Caki2 (cell line): Measurements from ENCODE around the gene ATOH8. TPM values are rescaled to one million over a fixed set of nuclear protein-coding genes. Genes with fewer than 3 reads are reported as not detected.

Experiments
- DNase-seq: peaks from one replicate; pipeline ENCODE4 v3.0.0-alpha.2; 2015; ENCODE audit warnings: low read depth
- in situ Hi-C: cut with HindIII; loops from 2 replicates; pipeline ENCODE4 v1.10.0; 2016; ENCODE audit warnings: low sequenced_read_pairs, low pct_unique_long_range_greater_than_20kb, mixed read lengths
- total RNA-seq: library from RNA; depleted of rRNA; stranded (reverse); fragments of >200 nt; shearing (Covaris generic); gene quantifications from 2 replicates; pipeline ENCODE4 v1.2.3, GENCODE V29; 2014; ENCODE audit warnings: low replicate concordance

The ATOH8 gene
- total RNA-seq, 1 experiment from 2014 or later = 12.9 TPM

DNA sequence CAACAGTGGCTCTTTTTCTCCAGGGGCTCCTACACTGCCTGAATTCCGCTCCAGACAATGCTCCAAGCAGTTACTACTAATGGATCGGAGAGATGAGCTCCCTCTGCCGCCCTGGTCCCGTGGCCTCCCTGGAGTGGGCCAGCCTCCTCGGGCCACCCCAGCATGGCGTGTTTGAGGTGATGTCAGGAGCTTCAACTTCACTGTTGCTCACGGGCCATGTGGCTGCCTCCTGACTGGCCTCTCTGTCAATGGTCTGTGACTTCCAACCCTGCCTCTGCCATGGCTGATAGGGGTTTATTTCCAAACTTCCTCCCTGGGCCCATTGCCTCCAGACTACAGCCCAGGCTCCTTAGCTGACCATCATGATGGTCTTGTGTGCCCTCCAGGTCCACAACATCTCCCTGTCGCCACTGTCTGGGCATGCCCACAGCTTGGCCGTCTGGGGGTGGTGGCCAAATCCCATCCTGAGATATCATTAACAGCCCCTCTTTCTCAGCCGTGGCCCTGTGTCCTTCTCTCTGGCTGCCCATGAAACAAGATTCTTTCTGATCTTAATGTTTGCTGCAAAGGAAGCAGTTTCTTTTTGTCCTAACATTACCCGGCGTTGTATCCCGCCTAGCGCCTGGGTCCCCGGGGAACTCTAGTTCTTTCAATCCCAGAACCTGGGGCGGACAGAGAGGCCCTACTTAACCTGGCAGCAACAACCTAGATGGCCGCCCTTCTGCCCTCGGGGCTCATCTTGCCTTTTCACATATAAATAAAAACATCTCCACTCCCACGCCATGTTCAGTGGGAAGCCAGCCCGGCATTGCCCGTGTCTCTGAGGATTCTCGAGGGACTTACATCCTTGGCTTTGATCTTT, 38.1 kb downstream of the ATOH8 start:
- in situ Hi-C loops = no loop called here

DNA sequence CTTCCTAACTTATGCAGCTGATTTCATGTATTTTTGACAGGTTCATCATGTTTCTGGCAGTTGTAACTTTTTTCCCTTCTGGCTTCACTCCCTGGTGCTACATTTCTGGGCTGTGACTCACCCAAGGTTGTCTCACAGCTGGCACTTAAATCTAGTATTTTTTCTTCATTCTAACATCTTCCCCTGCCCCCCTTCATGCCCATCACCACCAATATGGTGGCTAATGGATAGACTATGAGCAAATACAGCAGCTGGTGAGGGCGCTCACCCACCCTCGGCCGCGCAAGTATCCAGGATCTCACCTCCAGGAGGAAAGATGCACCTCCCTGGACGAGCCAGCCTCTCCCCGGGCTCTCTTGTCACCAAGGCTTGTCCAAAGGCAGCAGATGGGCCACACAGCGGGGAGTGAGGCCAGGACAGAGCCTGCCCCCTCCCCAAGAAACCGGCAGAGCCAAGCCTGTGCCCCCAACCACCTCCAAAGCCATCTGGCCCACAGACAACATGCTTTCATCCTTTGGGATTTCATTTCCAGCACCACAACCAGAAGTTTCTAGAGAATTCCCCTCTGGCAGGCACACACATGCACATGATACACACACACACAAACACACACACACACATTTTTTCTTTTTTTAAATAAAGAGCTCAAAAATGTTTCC, 39.1 kb downstream of the ATOH8 start:
- DNase-seq = no peak
- in situ Hi-C loops = no loop called here

More for the DNA sequence above, 38.1 kb downstream of the ATOH8 start:
- no peak for DNase-seq

DNA sequence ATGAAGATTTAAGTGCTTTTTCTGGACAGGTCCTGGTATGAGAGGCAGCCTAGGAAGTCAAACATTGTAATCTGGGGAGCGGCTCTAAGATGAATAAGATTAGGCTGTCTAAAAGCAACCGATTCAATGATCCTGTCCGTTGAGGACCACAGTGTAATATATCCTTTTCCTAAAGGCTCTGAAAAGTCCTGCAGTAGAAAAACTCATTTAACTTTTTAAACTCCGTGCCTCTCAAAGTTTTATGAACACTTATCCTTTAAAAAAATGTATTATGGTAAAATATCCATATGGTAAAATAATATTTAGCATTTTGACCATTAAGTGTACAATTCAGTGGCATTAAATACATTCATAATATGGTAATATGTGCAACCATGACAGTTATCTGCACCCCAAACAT, 39.8 kb downstream of the ATOH8 start:
- in situ Hi-C loops = no loop called here
- DNase-seq = no peak

DNA sequence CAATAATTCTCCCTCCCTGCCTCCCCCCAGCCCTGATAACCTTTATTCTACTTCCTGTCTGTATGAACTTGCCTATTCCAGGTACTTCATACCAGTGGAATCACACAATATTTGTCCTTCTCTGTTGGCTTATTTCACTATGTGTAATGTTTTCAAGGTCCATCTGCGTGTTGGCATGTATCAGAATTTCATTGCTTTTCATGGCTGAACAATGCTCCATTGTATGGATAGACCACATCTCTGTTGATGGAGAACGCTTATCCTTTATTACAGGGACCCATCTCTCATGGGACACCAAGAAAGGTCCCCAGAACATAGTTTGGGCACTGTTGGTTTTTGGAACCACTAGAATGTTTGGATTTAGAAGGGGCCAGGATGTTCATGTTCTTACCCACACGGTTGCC, 40.2 kb downstream of the ATOH8 start:
- no peak for DNase-seq
- in situ Hi-C loops = no loop called here

DNA sequence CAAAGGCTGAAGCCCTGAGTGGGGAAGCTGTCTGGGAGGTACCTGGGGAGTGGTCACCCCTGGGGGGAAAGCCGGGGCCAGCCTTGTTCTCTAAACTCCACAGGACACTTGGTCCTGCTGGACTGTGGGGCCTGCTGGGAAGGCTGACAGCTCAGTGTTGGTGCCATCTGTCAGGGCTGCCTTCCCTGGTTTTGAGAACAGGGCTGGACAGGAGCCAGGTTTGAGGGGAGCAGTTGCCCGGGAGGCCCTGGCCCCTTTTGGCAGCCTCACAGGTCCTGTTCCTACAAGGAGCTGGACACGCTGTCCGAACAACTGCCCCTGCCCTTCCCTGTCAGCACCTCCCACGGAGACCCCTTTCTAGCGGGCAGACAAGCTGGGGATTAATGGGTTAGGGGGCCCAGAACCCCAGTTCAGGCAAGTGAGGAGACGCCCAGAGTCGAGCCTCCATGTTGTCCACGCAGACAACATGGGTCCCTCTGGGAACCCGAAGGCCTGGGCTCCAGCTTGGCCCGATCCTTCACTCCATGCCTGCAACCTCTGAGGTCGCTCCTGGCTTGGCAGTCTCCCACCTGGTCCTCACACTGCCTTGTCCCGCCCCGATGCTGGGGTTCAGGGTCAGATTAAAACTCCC, 40.8 kb downstream of the ATOH8 start:
- no peak for DNase-seq
- in situ Hi-C loops = no loop called here

DNA sequence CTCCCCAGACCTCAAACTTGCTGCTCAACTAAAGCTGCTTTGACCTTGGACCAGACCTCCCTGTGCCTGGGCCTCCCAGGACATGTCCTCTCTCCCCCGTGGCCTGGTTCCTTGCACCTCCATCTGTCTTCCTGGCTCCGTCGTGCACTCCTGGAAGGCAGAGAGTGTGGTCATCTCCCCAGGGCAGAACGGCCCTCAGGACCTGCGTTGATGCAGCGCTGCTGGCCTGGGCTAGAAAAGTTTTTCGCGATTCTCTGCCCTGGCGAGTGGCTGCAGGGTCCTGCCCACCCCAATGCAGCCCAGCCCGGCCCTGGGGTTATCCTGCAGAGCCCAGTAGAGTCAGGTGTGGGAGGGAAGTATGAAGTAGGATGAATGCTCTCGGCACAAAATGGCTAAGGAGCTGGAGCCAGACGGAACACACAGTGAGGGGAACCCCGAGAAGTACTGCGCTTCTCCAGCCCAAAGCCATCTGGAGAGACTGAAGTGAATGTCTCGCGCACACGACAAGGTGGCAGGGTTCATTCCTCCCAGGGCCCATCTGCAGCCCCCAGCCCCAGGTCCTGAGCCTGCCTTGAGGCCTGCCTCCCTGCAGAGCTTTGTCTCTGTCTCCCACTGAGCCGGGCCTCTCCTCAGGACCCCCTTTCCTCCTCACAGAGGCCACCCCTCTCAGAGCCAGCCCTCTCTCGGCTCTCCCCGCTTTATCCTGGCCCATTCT, 41.7 kb downstream of the ATOH8 start:
- in situ Hi-C loops = no loop called here
- no peak for DNase-seq

DNA sequence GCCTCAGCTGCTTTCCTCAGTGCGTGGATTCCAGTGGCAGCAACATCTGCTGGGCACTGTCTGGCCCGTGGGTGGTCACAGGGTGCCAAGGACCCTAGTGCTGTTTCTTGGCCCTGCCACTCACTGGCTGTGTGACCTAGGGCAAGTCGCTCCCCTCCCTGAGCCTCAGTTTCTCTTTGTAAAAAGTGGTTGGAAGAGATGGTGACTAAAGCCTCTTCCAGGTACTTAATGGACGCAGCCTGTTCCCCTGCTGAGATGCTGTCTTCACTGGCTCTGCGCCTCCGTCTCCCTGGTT, 42.2 kb downstream of the ATOH8 start:
- DNase-seq = no peak
- in situ Hi-C loops = no loop called here

DNA sequence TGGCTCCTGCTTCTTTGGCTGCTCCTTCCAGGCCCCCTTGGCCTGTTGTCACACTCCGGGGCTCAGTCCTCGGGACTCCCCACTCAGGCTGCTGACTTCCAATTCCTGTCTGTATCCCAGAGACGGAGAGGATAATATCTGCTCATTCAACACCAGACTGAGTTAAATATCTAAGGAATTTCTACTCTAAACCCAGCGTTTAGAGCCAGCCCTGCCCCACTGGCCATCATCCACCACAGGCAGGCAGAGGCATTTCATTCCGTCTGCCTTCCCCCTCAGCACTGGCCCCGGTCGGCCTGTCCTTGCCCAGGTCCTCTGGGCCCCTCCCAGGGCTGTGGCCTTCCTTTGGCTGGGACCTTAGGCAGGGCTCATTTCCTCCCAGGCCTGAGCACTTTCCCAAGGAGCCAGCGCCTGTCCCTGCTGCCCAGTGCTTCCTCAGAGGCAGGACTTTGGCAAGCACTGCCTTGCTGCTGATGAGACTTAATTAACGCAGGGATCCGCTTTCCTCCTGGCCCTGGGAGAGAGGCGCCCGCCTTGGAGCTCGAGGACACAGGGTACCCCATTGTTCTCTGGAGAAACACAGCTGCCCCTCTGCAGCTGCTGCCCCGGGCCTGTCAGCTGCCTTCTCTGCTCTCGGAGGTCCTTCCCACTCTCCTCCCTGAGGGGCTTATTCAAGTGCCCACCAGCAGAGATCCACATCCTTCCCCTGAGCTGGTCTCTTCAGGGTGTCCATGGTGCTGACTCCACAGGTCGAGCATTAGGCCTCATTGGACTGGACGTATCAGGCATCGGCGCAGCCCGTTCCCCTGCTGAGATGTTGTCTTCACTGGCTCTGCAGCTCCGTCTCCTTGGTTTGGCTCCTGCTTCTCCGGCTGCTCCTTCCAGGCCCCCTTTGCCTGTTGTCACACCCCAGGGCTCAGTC, 42.8 kb downstream of the ATOH8 start:
- no peak for DNase-seq
- in situ Hi-C loops = no loop called here

DNA sequence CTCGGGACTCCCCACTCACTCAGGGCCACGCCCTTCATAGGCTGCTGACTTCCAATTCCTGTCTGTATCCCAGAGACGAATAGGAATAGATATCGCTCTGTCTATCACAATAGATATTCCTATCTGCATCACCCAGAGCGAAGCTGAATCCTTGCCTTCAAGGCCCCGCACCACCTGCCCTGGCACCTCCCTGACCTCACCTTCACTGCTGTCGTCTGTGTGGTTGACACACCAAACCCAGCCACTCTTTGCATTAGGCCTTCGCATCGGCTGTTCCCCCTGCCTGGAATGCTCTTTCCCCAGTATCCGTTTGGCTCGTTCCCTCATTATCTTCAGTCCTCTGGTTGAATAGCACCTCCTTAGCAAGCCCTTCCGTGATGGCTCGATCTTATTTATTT, 43.5 kb downstream of the ATOH8 start:
- in situ Hi-C loops = no loop called here
- DNase-seq = no peak

DNA sequence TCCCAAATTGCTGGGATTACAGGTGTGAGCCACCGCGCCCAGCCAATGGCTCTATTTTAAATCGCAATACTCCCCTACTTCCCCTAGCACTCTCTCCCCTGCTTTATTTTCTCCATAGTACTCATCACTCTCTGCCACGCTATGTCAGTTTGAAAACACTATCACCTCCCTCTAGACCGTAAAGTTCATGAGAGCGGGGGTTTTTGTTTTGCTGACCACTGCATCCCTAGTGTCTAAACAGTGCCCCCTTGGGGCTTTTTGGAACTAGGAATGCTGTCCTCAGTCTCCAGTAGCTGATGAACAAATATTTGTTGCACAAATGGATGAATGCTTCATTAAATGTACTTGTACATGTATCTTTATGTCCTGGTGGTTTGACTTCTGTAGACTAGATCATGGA, 44.1 kb downstream of the ATOH8 start:
- in situ Hi-C loops = no loop called here
- peak; percentile 35 for DNase-seq

DNA sequence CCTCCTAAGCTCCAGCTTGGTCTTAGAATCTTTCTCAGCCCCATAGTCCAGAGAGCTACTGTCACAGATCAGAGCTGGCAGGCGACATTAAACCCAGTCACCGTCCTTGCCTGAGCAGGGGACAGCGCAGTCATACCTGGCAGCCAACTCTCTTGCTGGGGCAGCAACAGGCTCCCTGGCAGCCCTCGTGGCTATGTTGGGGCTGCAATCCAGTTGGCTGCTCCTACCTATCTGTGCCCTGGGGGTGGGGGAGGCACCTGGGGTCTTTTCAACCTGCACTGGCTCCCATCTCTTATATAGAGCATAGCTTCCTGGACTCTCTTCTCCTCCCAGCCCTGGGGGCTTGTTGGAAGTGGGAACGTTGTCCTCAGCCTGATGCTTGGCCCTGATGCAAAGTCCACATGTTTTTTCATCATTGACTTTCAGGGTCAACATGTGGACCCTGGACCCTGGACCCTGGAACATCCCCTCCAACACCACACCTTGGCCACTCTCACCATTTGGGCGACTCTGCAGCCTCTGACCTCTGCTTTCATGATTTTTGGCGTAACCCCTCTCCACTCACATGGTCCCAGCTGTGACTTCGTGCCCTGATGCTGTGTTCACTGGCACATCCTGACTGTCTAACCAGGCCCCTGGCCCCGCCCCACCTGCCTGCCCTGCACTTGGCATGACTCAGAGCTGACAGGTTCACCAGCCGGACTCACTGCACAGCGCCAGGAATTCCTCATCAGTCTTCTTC, 45.6 kb downstream of the ATOH8 start:
- in situ Hi-C loops = no loop called here
- DNase-seq = peak; percentile 51

DNA sequence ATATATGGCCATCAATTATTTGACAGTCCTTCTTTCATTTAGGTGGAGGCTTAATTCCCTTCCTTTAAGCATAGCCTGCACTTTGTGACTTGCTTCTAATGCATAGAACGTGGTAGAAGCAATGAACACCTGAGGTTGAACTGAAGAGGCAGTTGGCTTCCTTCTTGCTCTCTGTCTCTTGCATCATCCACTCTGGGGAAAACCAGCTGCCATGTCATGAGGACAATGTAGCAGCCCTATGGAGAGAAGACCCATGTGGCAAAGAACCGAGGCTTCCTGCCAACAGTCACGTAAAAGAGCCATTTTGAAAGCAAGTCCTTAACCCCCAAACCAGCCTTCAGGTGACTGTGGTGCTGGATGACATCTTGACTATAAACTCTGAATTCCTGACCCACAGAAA, 46.8 kb downstream of the ATOH8 start:
- in situ Hi-C loops = no loop called here
- no peak for DNase-seq

DNA sequence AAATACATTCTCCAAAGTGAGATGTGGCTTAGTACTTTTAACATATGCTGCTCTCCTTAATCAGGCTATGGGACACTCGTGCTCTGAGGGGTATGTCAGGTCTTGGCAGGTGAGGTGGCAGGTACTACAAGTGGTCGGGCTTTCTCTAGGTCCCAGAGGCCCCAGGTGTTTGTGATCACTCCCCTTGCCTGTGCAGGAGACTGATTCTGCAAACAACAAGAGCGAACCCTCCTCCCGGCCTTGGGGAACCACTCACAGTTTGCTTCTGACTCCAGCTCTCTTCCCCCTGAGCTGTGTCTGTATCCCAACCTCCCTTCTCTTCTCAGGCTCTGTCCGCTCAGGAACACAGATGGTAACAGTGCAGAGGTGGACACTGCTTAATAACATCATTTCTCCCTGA, 48.1 kb downstream of the ATOH8 start:
- DNase-seq = no peak
- in situ Hi-C loops = no loop called here

DNA sequence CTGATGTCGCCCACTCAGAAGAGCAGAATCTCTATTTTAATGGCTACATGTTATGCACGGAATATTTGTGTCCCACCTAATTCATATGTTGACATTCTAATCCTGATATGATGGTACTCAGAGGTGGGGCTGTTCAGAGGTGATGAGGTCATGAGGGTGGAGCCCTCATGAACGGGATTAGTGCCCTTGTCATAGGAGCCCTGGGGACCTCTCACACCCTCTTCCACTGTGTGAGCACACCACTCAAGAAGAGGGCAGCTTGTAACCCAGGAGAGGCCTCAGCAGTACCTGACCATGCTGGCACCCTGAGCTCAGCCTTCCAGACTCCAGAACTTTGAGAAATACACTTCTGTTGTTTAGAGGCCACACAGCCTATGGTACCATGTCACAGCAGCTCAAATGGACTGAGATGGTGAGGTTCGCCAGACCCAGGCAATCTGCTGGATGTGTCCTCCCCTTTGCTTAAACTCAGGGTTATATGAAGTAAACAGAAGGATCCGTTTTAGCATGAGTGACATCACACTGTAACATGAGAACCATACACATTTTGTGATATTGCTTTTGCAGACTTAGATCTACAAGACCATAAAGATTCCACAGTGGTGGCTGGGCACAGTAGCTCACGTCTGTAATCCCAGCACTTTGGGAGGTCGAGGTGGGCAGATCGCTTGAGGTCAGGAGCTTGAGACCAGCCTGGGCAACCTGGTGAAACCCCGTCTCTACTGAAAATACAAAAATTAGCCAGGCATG, 48.7 kb downstream of the ATOH8 start:
- no peak for DNase-seq
- in situ Hi-C loops = no loop called here

DNA sequence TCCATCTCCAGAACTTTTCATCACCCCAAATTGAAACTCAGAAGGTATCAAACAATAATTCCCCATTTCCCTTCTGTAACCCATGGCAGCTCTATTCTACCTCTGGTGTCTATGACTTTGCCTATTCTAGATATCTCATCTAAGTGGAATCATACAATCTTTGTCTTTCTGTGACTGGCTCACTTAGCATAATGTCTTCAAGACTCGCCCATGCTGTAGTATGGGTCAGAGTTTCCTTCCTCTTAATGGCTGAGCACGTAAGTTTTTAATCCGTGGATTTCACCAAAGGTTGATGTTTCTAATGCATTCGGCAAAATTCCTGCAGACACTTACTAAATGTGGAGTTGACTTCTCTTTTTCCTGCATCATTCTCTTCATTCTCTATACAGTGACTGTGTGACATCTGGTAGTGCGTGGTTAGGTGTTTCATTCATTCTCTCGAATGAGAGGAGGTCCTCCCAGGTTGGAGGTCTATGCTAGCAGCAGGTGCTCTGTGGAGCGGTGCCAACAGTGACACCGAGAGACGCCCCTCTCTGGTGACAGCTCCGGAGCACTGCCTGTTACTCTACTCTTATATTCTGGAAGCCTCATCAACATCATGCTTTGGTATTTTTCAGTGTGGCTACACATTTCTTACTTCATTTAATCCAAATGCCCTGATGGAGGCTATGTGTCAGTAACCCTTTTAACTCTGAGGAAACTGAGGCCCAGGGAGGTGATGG, 50.1 kb downstream of the ATOH8 start:
- in situ Hi-C loops = no loop called here
- no peak for DNase-seq

DNA sequence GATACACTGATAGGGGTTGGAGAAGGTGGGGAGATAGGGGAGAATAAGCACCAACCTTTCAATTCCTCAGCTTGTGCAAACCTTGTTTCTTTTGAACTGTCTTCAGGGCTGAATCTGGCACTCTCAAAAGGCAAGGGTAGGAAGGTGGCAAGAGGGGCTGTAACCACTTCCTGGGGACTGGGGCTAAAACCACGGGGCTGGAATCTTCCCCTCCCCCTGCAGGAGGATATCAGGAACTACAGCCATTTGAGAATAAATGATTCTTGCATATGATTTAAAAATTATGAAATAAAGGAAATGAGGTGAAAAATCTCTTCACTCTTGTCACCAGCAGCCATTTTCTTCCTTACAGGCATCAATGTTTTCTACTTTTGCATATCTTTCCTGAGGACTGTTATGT, 50.8 kb downstream of the ATOH8 start:
- DNase-seq = no peak
- in situ Hi-C loops = no loop called here
